GM18951 (cell line): Measurements from ENCODE around the gene TMEM237.

Source experiments
- POLR2A ChIP-seq: IDR thresholded peaks from 4 replicates; pipeline ENCODE4 v1.6.1; 2011; ENCODE audit warnings: mild to moderate bottlenecking; ENCODE audit not compliant: insufficient read length, insufficient read depth; ENCODE audit errors: extremely low read depth
- in situ Hi-C: fragments of 300-500 bp; cut with MboI; formaldehyde crosslinking; loops from one replicate; pipeline ENCODE4 v1.12.0; 2022; ENCODE audit warnings: low sequenced_read_pairs, mixed read lengths, inconsistent platforms; ENCODE audit not compliant: unreplicated experiment

TMEM237 gene

DNA sequence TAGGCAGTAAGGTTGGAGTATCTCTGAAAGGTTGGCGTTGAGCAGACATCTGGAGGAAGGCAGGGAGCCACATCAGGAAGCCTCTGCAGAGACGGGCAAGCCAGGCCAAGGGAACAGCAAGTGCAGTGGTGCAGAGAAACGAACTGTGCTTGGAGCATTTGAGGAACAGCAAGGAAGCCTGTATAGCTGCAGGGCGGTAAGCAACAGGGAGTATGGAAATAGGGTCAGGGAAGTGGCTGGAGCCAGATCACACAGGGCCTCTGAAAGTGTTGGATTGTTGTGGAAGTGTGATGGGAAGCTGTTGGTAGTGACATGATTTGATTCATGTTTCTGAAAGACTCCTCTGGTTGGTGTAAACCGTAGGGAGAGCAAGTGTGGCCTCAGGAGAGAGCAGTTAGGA, 13.4 kb upstream of the TMEM237 start:
- in situ Hi-C loops, result no loop called here

DNA sequence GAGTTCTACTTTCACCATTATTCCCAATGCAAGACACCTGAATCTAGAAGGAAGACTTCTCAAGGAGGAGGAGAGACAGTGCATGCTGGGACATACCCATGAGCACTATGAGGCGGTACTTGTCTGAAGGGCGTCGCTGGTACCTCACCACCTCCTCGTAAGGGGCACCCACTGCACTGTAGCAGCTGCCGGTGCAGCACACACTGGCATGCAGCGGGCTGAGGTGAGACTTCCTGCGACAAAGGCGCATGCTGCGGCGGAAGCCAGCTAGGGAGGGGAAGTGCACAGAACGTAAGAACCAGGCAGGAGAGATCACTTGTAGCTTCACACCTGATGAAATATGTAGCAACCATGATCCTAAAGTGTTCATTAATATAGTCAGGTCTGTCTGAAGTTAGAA, 12.8 kb upstream of the TMEM237 start:
- in situ Hi-C loops, result no loop called here

More for the DNA sequence above, 13.4 kb upstream of the TMEM237 start:
- no peak for TF ChIP-seq POLR2A

DNA sequence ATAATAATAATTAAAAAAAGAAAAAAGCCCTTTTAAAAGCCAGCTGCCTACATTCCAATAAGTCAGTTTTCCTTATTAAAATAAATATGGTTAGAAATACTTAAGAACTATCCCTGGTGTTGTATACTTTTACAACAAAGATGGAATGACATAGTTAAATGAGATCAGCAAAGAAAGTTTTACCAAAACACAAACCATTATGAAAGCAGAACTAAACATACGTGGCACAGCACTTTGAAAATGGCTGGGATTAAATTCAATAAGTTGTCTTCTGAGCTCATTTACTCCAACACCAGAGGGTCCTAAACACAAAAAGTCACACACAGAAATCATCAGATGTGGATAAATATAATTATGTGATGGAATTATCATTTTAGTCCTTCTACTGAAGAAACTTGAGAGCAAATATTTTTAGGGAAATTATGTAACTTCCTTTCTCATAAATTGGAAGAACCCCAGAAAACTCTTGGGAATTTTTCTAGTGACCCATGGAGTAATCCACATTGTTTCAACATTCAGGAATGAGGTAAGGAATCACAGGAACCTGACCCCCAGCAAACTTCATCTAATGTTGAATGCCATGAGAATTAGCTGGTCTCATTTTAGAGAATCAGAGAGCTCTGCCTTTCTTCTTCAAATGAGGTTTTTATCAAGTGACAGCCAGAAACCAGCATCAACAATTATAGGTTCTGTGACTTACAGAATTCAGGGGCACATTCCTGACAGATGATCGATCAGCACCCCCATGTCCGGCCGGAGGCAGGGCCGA, 11.5 kb upstream of the TMEM237 start:
- in situ Hi-C loops, result no loop called here
- no peak for TF ChIP-seq POLR2A

More for the DNA sequence above, 12.8 kb upstream of the TMEM237 start:
- no peak for TF ChIP-seq POLR2A

DNA sequence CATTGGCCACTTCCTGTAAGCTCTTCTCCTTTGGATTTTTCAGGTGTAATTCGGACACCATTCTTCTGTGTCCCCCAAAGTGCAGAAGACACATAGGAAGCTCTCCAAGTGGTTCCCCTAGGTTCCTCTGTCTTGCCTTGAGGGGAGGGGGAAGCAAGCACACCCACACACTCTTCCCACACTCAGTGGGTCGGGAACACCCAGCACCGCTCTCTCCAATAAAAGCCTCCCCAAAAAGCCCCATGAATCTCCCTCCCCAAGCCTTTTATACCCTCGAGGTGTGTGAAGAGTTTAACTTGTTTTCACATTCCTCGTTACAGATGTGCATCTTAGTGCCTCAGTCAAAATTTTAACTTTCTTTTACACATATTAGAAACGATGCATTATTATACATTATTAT, 9.9 kb upstream of the TMEM237 start:
- in situ Hi-C loops, result no loop called here
- TF ChIP-seq POLR2A, result no peak

DNA sequence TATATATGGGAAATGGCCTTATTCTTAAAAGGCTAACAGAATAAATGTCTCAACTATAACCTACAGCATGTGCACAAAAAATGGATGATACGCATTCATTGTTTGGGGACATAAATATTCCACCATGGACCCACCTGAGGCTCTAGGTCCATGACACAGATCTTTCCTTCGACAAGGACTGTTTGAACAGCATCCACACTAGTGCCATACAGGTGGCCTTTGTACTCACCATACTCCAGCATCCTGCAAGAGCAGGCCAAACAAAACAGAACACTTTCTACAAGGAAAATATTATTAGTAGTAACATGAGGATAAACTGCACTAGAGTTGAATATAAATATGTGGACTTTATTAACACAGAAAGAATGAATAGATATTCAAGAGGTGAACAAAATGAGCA, 6.1 kb upstream of the TMEM237 start:
- TF ChIP-seq POLR2A, result no peak
- in situ Hi-C loops, result no loop called here

DNA sequence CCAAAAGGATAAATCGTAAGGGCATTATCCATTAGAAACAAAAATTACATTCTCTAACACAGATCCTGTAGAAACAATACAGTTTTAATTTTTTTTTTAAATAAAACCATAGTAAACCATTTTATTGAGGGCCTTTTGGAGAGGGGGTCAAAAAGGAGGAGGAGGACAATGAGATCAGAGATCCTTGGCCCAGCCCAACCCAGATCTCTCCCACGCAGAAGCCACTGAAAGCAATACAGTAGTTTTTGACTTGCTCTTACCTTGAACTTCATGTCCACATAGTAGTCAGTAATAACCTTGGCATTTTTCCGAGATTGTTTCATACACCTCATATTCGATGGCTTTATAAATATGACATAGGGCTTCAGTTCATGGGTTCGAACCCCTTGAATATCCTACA, 4.1 kb upstream of the TMEM237 start:
- in situ Hi-C loops, result no loop called here
- no peak for TF ChIP-seq POLR2A

DNA sequence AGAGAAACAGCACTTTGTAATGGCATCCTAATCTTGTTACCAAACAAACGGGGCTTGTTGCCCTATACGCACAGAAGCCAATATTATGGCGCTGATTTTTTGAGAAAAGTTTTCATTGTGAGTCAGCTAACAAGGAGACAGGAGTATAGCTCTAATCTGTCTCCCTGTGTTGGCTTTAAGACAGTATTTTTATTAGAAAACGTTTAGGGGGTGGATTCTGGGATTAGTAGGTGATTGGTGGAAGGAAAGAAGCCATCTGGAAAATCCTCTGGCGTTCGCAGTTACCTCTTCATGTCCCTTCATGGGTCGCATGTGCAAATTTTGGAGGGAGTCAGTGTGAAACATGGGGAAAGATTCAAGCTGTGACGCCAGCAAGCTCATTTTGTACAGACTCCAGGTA, 698 bp upstream of the TMEM237 start:
- in situ Hi-C loops, result no loop called here
- TF ChIP-seq POLR2A, result no peak

DNA sequence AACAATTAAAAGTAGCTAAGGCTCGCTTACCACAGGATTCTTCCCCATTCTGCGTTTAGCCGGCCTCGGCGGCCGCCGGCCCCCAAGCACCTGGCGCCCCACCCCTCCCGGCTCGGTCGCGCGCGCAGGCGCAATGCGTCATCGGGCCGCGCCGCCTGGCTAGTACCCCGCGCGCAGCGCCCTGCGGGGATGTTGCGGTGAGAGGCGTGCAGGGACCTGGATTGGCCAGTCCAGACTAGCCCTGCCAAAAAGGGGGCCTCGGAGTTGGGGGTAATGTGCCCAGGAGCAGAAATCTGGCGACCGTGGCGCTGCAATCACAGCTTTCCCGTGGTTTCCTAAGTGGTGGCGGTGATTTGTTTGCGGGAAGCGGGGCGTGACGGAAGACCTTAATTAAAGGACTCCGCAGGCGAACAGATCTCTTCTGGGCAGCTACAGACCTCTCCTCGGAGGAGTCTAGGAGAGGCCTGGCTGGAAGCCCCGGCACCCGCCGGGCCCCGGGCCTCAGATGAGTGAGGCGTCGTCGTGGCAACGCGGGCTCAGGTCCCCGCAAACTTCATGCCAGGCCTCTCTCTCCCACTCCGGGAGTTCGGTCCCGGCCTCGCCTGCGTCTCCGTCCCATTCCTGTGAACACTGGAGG, 606 bp downstream of the TMEM237 start:
- in situ Hi-C loops, result no loop called here
- peak; percentile 77 for TF ChIP-seq POLR2A

DNA sequence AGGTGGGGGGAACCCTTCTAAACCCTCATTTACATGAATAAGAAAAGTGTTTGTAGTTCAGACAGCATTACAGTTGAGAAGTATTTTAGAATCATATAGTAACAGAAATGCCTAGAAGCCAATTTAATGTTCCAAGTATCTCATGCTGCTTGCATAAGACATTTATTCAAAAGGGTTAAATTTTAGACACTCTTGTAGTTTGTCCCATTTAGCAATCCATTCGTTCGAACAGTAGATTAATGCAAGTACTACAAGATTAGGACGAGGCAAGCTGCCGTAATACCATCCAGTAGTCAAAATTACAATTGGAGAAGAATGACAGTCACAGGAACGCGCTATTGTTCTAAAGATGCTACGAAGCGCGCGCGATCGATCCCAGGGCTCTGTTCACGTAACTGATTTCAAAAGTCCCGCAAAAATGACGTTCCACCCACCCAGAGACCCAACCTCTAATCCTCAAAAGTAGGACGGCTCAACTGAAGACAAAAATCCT, 1.2 kb downstream of the TMEM237 start:
- no peak for TF ChIP-seq POLR2A
- in situ Hi-C loops, result no loop called here

DNA sequence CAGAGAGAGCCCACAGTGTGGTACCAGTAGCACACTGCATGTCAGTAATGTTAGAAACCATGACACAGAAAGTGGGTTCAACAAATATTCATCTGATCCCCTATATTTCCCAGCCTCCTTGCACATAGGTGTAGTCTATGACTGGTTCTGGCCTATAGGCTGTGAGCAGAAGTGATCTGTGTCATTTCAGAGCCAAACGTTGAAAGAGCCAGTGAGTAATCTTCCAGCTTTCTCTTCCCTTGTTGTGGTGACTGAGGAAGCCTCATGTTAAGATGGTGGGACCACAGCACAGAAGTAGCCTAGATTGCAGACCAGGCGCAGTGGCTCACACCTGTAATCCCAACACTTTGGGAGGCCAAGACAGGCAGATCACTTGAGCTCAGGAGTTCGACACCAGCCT, 4.1 kb downstream of the TMEM237 start:
- in situ Hi-C loops, result no loop called here
- no peak for TF ChIP-seq POLR2A

DNA sequence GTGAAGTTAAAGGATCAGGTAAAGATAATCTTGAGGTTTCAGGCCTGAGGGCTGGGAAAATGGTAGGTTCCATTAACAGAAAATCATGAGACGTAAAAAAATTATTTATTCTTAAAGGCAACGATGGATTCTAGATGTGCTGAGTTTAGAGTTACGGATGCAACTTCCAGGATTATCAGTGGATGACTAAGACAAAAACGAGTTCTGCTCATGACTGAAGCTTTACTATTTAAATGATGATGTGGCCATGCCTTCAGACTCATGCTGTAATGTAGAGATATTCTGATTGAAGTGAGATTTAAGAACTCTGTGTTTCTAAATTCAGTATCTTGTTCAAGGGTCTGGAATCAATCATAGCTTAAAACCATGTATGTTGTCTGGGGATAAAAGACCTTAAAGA, 5.0 kb downstream of the TMEM237 start:
- no peak for TF ChIP-seq POLR2A
- in situ Hi-C loops, result no loop called here

DNA sequence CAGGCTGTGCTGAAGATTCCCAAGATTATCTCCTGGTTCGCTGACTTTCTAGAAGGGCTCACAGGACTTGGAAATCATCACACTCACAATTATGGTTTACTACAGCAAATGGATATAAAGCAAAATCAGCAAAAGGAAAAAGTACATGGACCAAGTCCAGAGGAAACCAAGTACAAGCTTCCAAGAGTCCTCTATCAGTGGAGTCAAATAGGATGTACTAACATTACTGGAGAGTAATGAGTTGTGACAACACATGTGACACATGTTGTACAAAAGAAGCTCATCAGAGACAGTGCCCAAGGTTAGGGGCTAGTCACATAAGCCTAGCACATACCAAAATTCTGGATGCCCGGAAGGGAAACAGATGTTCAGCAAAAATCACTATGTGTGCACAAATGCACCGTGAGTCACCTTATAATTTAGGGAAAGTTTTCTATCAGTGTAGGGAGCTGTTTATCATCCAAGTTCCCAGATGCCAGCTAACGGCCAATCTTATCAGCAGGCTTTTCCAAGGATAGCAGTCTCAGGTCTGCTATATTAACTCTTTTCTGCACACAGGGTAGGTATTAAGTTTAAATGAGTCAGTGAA, 9.5 kb downstream of the TMEM237 start:
- in situ Hi-C loops, result no loop called here
- no peak for TF ChIP-seq POLR2A

DNA sequence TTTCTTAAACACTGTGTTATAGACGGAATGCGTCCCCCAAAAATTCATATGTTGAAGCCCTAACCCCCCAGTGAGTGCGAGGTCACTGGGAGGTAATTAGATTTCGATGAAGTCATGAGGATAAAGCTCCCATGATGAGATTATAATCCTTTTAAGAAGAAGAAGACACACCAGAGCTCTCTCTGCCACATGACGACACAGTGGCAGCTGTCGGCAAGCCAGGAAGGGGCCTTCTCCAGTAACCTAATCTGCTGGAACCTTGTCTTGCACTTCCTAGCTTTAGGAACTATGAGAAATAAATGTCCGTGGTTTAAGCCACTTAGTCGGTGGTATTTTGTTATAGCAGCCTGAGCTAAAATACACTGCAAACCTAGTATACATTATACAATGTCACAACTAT, 12.3 kb downstream of the TMEM237 start:
- in situ Hi-C loops, result no loop called here
- no peak for TF ChIP-seq POLR2A

DNA sequence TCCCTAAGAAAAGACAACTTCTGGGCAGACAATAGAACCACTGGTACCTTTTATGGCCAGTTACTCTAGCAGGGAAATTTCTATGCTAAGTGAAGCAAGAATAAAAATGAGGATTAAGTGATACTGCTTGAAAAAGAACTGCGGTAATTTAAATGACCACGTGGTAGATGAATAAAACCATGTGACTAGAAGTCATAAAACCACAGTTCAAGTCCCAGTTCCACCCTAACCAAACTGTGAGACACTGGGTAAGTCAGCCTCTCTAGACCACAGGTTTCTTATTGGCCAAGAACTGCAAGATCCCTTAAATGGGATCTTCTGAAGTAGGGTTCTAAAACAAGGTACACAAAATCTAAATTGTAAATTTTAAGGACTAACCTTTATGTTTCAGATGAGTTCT, 12.7 kb downstream of the TMEM237 start:
- TF ChIP-seq POLR2A, result no peak
- in situ Hi-C loops, result no loop called here

DNA sequence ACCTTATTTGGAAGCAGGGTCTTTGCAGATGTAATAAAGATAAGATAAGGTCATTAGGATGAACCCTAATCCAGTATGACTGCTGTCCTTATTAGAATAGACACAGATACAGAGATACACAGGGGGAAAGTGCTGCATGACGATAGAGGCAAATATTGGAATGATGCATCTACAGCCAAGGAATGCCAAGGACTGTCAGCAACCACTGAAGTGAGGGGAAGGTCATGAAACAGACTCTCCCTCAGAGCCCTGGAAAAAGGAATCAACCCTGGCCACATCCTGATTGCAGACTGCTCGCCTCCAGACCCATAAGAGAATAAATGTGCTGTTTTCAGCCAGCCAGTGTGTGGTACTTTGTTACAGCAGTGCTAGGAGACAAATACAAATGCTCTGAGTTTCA, 14.8 kb downstream of the TMEM237 start:
- TF ChIP-seq POLR2A, result no peak
- in situ Hi-C loops, result no loop called here
